Ascending aorta (tissue), 2 donors: ENCODE data around the gene NAGPA. TPM values are rescaled to one million over a fixed set of nuclear protein-coding genes. Genes with fewer than 3 reads are reported as not detected.

ENCODE experiments used
- DNase-seq, 2 donors: peaks; one replicate each; pipeline ENCODE4 v3.0.0-alpha.2; 2019; ENCODE audit warnings: low spot score in 2 of 2
- H3K27ac ChIP-seq, 2 donors: fragments of 200-600 bp; sonication (generic); one replicate each; pipeline ENCODE4 v1.5.1; 2016 to 2017; ENCODE audit warnings: mild to moderate bottlenecking in 1 of 2
- H3K27me3 ChIP-seq: fragments of 200-600 bp; sonication (generic); one replicate; pipeline ENCODE4 v1.5.1; 2017
- H3K36me3 ChIP-seq, 2 donors: fragments of 200-600 bp; sonication (generic); one replicate each; pipeline ENCODE4 v1.5.1; 2016
- H3K4me1 ChIP-seq, 2 donors: fragments of 200-600 bp; sonication (generic); one replicate each; pipeline ENCODE4 v1.5.1; 2016 to 2017; ENCODE audit warnings: mild to moderate bottlenecking in 1 of 2
- H3K4me3 ChIP-seq, 2 donors: fragments of 200-600 bp; sonication (generic); one replicate each; pipeline ENCODE4 v1.5.1; 2016 to 2017; ENCODE audit warnings: mild to moderate bottlenecking in 1 of 2
- H3K9me3 ChIP-seq, 2 donors: fragments of 200-600 bp; sonication (generic); one replicate each; pipeline ENCODE4 v1.5.1; 2016
- CTCF ChIP-seq, 3 experiments: fragments of 200-600 bp in 2 of 3; fragments of 450-650 bp in 1 of 3; sonication (generic) in 2 of 3; IDR thresholded peaks; one replicate each; pipeline ENCODE4 v1.5.1; 2016 to 2019; ENCODE audit warnings: antibody characterized with exemption in 3 of 3, mild to moderate bottlenecking in 1 of 3, moderate library complexity in 1 of 3
- intact Hi-C: fragments of 100-400 bp; cut with DNase I; formaldehyde crosslinking; loops from one replicate; pipeline ENCODE4 v1.15.1; 2023
- total RNA-seq: library from RNA; depleted of rRNA; stranded (reverse); fragments of >200 nt; gene quantifications from one replicate; pipeline ENCODE4 v1.1.0, GENCODE V29; 2016

The NAGPA gene
- total RNA-seq, 1 donor from 2014 or later: 23.0 TPM

DNA sequence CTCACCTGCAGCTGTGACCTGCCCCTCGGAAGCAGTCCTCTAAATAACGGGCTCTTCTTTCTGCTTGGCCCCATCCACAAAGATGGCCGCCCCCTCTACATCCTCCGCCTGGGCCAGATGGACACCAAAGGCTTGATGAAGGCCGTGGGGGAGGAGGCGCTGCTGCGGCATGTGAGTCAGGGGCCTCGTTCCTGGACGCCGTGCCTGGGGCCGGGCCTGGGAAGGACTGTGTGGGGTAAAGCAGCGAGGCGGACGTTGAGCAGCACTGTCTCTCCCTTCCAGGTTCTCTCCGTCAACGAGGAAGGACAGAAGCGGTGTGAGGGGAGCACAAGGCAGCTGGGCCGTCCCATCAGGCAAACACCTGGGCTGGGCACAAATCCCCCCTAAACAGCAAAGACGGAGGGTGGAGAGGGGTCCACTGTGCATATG is 33.1 kb downstream of the NAGPA start:
- no peak for DNase-seq
- Histone ChIP-seq H3K27ac (no peak overlapping the region), H3K4me3 (no peak overlapping the region), H3K27me3 (no peaks in the 10 kb centered on the region), H3K4me1 (no peaks in the 10 kb centered on the region), H3K9me3 (no peaks in the 10 kb centered on the region), H3K36me3 (no peaks in the 10 kb centered on the region)
- intact Hi-C loops: no loop called here
- no peak for TF ChIP-seq CTCF (IDR thresholded peaks at IDR 0.05)

- H3K9me3 ChIP-seq: no peaks in the 10 kb centered on the region
Measured at GRCh38 chr16:4994719-4995434, 38.9 kb downstream of the NAGPA start.

GRCh38 chr16:4991754-4992153 is 42.0 kb downstream of the NAGPA start:
- Histone ChIP-seq H3K27me3 (peaks cover 11% of the 10 kb centered on the region), H3K4me1 (no peaks in the 10 kb centered on the region), H3K4me3 (no peak overlapping the region), H3K27ac (no peak overlapping the region), H3K36me3 (no peaks in the 10 kb centered on the region), H3K9me3 (no peaks in the 10 kb centered on the region)
- DNase-seq: no peak
- intact Hi-C loops: no loop called here
- TF ChIP-seq CTCF (IDR thresholded peaks at IDR 0.05): no peak

More at GRCh38 chr16:4994719-4995434, 38.9 kb downstream of the NAGPA start:
- Histone ChIP-seq H3K4me3 (no peak overlapping the region), H3K27ac (no peak overlapping the region), H3K36me3 (no peaks in the 10 kb centered on the region), H3K27me3 (no peaks in the 10 kb centered on the region), H3K4me1 (no peaks in the 10 kb centered on the region)
- no peak for TF ChIP-seq CTCF (IDR thresholded peaks at IDR 0.05)
- no peak for DNase-seq
- intact Hi-C loops: no loop called here

- intact Hi-C loops: no loop called here
- TF ChIP-seq CTCF (IDR thresholded peaks at IDR 0.05): no peak
Measured at GRCh38 chr16:4990415-4990814, 43.3 kb downstream of the NAGPA start.

DNA sequence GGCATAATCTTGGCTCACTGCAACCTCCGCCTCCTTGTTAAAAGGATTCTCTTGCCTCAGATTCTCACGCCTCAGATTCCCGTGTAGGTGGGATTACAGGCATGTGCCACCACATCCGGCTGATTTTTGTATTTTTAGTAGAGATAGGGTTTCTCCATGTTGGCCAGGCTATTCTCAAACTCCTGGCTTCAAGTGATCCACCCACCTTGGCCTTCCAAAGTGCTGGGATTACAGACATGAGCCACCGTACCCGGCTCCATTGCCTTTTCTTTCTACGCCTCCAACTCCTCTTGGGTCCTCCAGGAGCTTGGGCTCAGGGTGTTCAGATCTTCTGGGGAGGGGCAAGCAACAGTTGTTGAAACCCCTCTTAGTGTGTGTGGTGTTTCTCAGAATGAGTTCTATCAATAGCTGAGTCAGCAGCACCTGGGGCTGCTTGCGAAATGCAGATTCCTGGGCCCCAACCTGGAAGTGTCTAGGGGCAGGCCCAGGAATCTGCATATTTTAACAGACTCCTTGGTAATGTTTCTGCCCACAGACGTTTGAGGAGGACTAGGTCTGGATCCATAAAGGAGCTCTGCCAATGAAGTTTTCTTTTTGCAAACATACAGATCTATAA is 44.2 kb downstream of the NAGPA start:
- intact Hi-C loops: no loop called here
- TF ChIP-seq CTCF (IDR thresholded peaks at IDR 0.05): no peak
- no peaks in the 10 kb centered on the region for H3K9me3 ChIP-seq
- H3K4me3 ChIP-seq: no peak overlapping the region
- DNase-seq: no peak
- H3K27me3 ChIP-seq: peaks cover 11% of the 10 kb centered on the region
- no peak overlapping the region for H3K27ac ChIP-seq
- no peaks in the 10 kb centered on the region for H3K4me1 ChIP-seq
- H3K36me3 ChIP-seq: no peaks in the 10 kb centered on the region

More at GRCh38 chr16:4990415-4990814, 43.3 kb downstream of the NAGPA start:
- H3K27me3 ChIP-seq: peaks cover 11% of the 10 kb centered on the region
- no peaks in the 10 kb centered on the region for H3K36me3 ChIP-seq
- H3K9me3 ChIP-seq: no peaks in the 10 kb centered on the region
- no peak overlapping the region for H3K4me3 ChIP-seq
- no peak for DNase-seq
- no peak overlapping the region for H3K27ac ChIP-seq
- no peaks in the 10 kb centered on the region for H3K4me1 ChIP-seq
